PC-3 (cell line): ENCODE results near the gene MARF1. TPM values are rescaled to one million over a fixed set of nuclear protein-coding genes. Genes with fewer than 3 reads are reported as not detected.
"Not testable (repeated sequence)": the region's sequence is repeated elsewhere in the genome, so short reads cannot be mapped to it uniquely, and the experiment has no call there.

Experiments
- ATAC-seq: fragments of 200-7000 bp; cut with Tn5 transposase; 2 replicates; pipeline ENCODE4 v1.9.1; 2020; ENCODE audit warnings: mild to moderate bottlenecking, moderate library complexity
- BruUV-seq: library from RNA; stranded (reverse); fragments of 400-500 nt; replicated peaks from 2 replicates; lab custom pipeline; 2021; lab: Mats Ljungman, UMichigan
- CTCF ChIA-PET: fragments of 300-600 bp; sonication (Branson Sonifier 250); formaldehyde crosslinking; loops from one replicate; lab custom pipeline; 2022; ENCODE audit warnings: antibody characterized with exemption; lab: Charles Lee
- POLR2A ChIA-PET: fragments of 300-600 bp; sonication (Branson Sonifier 250); formaldehyde crosslinking; loops from one replicate; lab custom pipeline; 2022; ENCODE audit warnings: antibody characterized with exemption; ENCODE audit not compliant: unreplicated experiment; lab: Charles Lee
- DNase-seq: peaks from one replicate; pipeline ENCODE4 v3.0.0-alpha.2; 2015
- H2AFZ ChIP-seq: fragments of 300-600 bp; sonication (generic); 2 replicates; pipeline ENCODE4 v1.6.0; 2016; ENCODE audit warnings: antibody characterized with exemption, low read length
- H3F3A ChIP-seq: fragments of 300-600 bp; sonication (generic); one replicate; pipeline ENCODE4 v1.6.0; 2017; ENCODE audit warnings: antibody characterized with exemption, low read length, control low read depth, mild to moderate bottlenecking; ENCODE audit not compliant: unreplicated experiment
- H3K27ac ChIP-seq: fragments of 300-600 bp; sonication (generic); 2 replicates; pipeline ENCODE4 v1.5.1; 2016; ENCODE audit warnings: mild to moderate bottlenecking, low read length
- H3K27me3 ChIP-seq: fragments of 300-600 bp; sonication (generic); 2 replicates; pipeline ENCODE4 v1.6.1; 2016; ENCODE audit warnings: low read length, mixed read lengths
- H3K36me3 ChIP-seq: fragments of 300-600 bp; sonication (generic); 2 replicates; pipeline ENCODE4 v1.6.1; 2016; ENCODE audit warnings: low read depth, mixed run types, low read length, mixed read lengths
- H3K4me1 ChIP-seq: fragments of 300-600 bp; sonication (generic); 2 replicates; pipeline ENCODE4 v1.5.1; 2016; ENCODE audit warnings: low read length; ENCODE audit not compliant: insufficient read depth
- H3K4me2 ChIP-seq: fragments of 300-600 bp; sonication (generic); 2 replicates; pipeline ENCODE4 v1.6.0; 2016; ENCODE audit warnings: low read length
- H3K4me3 ChIP-seq: fragments of 300-600 bp; sonication (generic); 2 replicates; pipeline ENCODE4 v1.5.1; 2016; ENCODE audit warnings: mild to moderate bottlenecking, low read length, mixed read lengths
- H3K79me2 ChIP-seq: fragments of 300-600 bp; sonication (generic); 2 replicates; pipeline ENCODE4 v1.6.1; 2017; ENCODE audit warnings: low read length, mixed read lengths
- H3K9ac ChIP-seq: fragments of 300-600 bp; sonication (generic); 2 replicates; pipeline ENCODE4 v1.6.0; 2016; ENCODE audit warnings: mild to moderate bottlenecking, low read length
- H3K9me2 ChIP-seq: fragments of 300-600 bp; sonication (generic); replicated peaks from 2 replicates; pipeline ENCODE4 v1.6.1; 2016; ENCODE audit warnings: mixed run types, low read length, mixed read lengths
- H3K9me3 ChIP-seq: fragments of 300-600 bp; sonication (generic); 2 replicates; pipeline ENCODE4 v1.6.1; 2016; ENCODE audit warnings: low read length, mixed read lengths
- H4K20me1 ChIP-seq: fragments of 300-600 bp; sonication (generic); 2 replicates; pipeline ENCODE4 v1.6.1; 2016; ENCODE audit warnings: low read length, mixed read lengths
- CTCF ChIP-seq: fragments of 300-600 bp; sonication (generic); conservative IDR thresholded peaks from 2 replicates; pipeline ENCODE4 v1.5.1; 2017; ENCODE audit warnings: antibody characterized with exemption, low read depth, mild to moderate bottlenecking, low read length
- EZH2 ChIP-seq: fragments of 300-600 bp; sonication (generic); IDR thresholded peaks from one replicate; pipeline ENCODE4 v1.6.1; 2017; ENCODE audit warnings: antibody characterized with exemption, mild to moderate bottlenecking, low read length; ENCODE audit not compliant: unreplicated experiment
- EZH2phosphoT487 ChIP-seq: fragments of 300-600 bp; sonication (generic); IDR thresholded peaks from 2 replicates; pipeline ENCODE4 v1.6.1; 2018; ENCODE audit warnings: mild to moderate bottlenecking, antibody characterized with exemption, low read length, borderline replicate concordance
- intact Hi-C: fragments of 100-400 bp; cut with micrococcal nuclease; formaldehyde crosslinking; loops from 2 replicates; pipeline ENCODE4 v1.9.0; 2023
- total RNA-seq: library from RNA; depleted of rRNA; stranded (reverse); fragments of >200 nt; gene quantifications from 2 replicates; pipeline ENCODE4 v1.2.3, GENCODE V29; 2014

Gene MARF1
- total RNA-seq, 1 experiment from 2014 or later: 6.7 TPM

DNA sequence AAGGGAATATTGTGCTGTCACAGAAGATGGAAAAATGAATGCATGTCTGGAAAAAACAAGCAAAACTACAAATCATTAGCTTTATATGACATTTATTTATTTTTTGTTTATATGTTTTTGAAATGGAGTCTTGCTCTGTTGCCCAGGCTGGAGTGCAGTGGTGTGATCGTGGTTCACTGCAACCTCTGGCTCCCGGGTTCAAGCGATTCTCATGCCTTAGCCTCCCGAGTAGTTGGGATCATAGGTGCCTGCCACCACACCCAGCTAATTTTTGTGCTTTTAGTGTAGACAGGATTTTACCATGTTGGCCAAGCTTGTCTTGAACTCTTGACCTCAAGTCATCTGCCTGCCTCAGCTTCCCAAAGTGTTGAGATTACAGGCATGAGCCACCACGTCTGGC is 15.6 kb upstream of the MARF1 start:
- Histone ChIP-seq H3K79me2 (peaks cover 46% of the 10 kb centered on the region), H3K9me2 (no peaks in the 10 kb centered on the region), H3K27ac (no peak overlapping the region), H4K20me1 (no peaks in the 10 kb centered on the region), H3K4me1 (no peaks in the 10 kb centered on the region), H3F3A (no peaks in the 10 kb centered on the region), H3K9ac (no peak overlapping the region), H3K36me3 (no peaks in the 10 kb centered on the region), H3K9me3 (no peaks in the 10 kb centered on the region), H3K4me2 (no peak overlapping the region), H3K27me3 (no peaks in the 10 kb centered on the region), H3K4me3 (no peak overlapping the region), H2AFZ (no peak overlapping the region)
- ChIA-PET CTCF (no interaction called here), POLR2A (no interaction called here)
- TF ChIP-seq EZH2 (no peak), EZH2phosphoT487 (no peak), CTCF (no peak)
- ATAC-seq (no peak), DNase-seq (no peak)
- no TSS peak for BruUV-seq
- intact Hi-C loops: no loop called here

DNA sequence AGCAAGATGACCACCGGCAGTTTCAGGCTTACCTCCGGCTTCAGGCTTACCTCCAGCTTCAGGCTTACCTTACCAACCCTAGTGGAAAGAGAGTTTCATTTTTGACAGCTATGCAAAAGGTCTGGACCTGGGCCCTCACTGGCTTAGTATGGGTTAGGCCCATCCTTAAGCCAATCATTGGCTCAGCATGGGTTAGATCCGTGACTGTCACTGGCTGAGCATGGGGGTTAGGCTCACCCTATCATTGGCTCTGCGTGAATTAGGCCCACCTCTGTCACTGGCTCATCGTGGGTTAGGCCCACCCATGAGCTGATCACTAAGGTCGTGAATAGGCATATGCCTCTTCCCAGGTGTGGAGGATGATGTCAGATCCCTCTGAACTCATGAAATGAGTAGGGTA is 15.2 kb upstream of the MARF1 start:
- no peak overlapping the region for H3K4me3 ChIP-seq
- CTCF ChIA-PET: no interaction called here

GRCh38 chr16:15655561-15655960 is 12.6 kb upstream of the MARF1 start:
- POLR2A ChIA-PET, H3K36me3 ChIP-seq, H3K9me2 ChIP-seq, H3K27ac ChIP-seq, H3F3A ChIP-seq, CTCF ChIA-PET, H3K4me2 ChIP-seq, intact Hi-C loops, H3K9me3 ChIP-seq, H3K9ac ChIP-seq, ATAC-seq, H2AFZ ChIP-seq, H3K4me3 ChIP-seq, H4K20me1 ChIP-seq, DNase-seq, BruUV-seq, H3K4me1 ChIP-seq, H3K27me3 ChIP-seq: not testable (repeated sequence)
- H3K79me2 ChIP-seq: peaks cover 71% of the 10 kb centered on the region

More for the DNA sequence above, 15.2 kb upstream of the MARF1 start:
- no TSS peak for BruUV-seq
- ATAC-seq: no peak
- no peak overlapping the region for H3K27ac ChIP-seq
- H3K9me3 ChIP-seq: no peaks in the 10 kb centered on the region
- no peaks in the 10 kb centered on the region for H3F3A ChIP-seq
- H3K36me3 ChIP-seq: no peaks in the 10 kb centered on the region
- TF ChIP-seq EZH2: no peak
- TF ChIP-seq EZH2phosphoT487: no peak
- no peak for TF ChIP-seq CTCF
- DNase-seq: no peak
- no peak overlapping the region for H2AFZ ChIP-seq
- no peak overlapping the region for H3K4me2 ChIP-seq
- H3K27me3 ChIP-seq: no peaks in the 10 kb centered on the region
- intact Hi-C loops: no loop called here
- H3K9ac ChIP-seq: no peak overlapping the region
- POLR2A ChIA-PET: no interaction called here
- peaks cover 50% of the 10 kb centered on the region for H3K79me2 ChIP-seq
- H3K9me2 ChIP-seq: no peaks in the 10 kb centered on the region
- no peaks in the 10 kb centered on the region for H4K20me1 ChIP-seq
- peaks cover under 1% of the 10 kb centered on the region; the same call in 1 of the 2 replicates for H3K4me1 ChIP-seq
